ENCODE measurements around the gene KRT76.

KRT76 gene

DNA sequence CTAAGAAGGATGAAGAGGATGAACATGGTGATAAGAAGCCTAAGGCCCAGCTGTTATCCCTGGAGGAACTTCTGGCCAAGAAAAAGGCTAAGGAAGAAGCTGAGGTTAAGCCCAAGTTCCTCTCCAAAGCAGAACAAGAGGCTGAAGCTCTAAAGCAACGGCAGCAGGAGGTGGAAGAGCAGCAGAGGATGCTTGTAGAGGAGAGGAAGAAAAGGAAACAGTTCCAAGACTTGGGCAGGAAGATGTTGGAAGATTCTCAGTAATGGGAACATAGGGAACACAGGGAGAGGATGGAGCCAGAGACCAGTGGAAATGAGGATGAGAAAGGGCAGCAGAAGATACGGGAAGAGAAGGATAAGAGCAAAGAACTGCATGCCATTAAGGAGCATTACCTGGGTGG, 46.4 kb downstream of the KRT76 start:
- no peak for DNase-seq (ENCODE audit: low read depth in 2 of 2)

DNA sequence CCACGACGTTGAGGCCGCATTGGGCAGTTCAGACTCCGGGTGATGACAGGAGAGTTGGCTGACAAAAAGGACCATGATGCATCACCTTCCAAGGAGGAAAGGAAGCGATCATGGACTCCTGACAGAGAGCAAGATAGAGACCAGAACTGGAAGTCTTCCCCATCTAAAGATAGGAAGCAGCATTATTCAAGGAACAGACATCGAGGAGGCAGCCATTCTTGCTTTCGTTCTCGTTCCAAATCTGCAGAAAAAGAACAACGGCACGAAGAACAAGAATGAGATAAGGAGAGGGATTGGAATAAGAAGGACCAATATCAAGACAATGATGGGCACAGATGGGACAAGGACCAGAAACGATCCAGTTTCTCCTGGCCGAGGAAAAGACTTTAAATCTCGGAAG, 46.8 kb downstream of the KRT76 start:
- DNase-seq (ENCODE audit: low read depth in 2 of 2) = no peak

DNA sequence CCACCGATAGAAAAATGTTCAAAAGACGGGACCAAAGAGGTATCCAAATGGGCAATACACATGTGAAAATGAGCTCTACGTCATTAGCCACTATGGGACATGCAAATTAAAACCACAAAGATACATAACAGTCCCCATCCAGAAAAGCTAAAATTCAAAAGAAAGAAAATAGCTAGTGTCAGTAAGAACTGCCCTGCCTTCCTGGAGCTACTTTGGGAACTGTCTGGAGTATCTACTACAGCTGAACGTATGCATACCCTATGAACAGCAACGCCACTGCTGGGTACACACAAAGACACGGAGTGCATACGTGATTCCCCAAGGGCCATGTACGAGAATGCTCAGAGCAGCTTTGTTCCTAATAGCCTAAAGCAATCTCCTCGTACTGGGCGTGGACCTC, 48.0 kb downstream of the KRT76 start:
- no peak for DNase-seq (ENCODE audit: low read depth in 2 of 2)

DNA sequence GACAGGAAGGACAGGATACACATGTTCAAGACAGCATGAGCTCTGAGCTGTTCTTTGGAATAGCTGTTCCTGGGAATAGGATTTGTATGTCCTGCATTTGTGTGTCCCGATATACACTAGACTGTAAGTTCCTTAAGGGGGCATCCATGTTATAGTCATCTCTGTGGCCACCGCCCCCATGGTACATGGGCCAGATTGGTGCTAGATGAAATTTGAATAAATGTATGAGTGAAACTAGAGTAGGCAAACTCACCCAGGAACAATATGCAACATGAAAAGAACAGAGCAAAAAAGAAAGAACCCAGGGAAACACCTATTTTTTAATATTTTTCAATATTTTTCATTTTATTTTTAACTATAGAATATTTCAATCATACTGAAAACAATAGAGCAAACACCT, 48.8 kb downstream of the KRT76 start:
- no peak for DNase-seq (ENCODE audit: low read depth in 2 of 2)

DNA sequence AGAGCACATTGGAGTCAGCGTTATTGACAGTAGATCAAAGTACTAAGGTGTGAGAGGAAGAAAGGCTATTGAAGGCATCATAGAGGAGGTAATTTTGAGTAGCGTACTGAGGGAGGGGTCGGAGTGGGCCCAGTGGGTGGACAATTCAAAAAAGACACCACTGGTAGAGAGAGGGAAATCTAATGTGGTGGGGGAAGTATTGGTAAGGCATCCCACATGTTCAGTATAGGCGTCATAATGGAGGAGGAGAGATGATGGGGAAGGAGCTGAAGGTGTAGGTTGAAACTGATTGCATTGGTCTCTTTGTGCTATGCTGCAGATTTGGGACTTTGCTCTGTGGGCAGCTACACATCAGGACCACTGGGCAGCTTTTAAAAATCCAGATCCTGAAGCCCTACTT, 50.1 kb downstream of the KRT76 start:
- no peak for DNase-seq (ENCODE audit: low read depth in 2 of 2)

DNA sequence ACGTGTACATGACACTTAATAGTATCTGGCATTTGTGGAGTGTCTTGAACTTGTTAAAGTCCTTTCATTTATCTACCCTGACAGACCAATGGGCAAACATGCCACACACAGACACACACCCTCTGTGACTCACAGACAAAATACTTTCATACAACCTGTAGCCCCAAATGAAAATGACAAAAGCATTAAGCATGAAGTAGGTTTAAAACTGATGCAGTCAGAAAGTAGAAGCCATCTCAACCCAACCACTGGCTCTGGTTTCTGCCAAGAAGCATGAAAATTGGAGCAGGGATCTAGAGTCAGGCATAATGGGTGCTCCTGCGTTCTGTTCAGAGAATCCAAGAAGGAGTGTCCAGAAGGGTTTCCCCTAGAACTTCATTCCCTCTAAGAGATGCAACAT, 50.7 kb downstream of the KRT76 start:
- DNase-seq (ENCODE audit: low read depth in 2 of 2) = no peak

DNA sequence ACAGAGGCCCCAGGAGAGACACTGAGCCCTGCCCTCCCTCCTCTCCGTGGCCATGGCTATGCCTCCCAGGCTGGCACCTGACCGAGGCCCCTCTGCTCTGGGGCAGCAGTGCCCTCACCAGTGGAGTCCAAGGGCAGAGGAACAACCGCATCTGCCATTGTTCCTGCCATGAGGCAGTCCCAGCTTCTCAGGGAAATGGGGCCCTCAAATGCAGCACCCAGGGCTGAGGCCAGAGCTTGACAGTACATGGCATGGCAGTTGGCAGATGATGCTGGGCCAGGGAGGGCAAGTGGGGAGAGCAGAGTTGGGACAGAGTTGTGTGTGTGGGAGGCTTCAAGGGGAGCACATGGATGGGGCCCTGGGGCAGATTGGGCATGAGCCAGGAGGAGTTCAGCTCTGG, 52.8 kb downstream of the KRT76 start:
- no peak for DNase-seq (ENCODE audit: low read depth in 2 of 2)

DNA sequence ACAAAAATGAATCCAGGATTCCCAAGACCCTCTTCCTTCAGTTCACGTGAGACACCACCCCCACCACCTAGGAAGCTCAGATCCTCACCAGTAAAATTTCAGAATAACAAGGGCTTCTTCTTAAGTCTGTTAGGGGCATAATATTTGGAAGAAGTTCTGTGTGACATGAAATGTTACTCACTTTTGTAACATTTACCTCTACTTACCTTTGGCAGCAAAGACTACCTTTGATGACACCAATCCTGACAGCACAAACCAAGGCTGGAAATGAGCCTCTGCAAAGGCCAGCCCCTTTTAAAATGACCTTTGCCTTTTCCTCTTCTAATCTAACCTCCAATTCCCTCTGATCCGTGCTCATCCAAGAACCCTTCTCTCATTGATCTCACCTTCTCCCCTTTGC, 54.5 kb downstream of the KRT76 start:
- DNase-seq (ENCODE audit: low read depth in 2 of 2) = no peak

DNA sequence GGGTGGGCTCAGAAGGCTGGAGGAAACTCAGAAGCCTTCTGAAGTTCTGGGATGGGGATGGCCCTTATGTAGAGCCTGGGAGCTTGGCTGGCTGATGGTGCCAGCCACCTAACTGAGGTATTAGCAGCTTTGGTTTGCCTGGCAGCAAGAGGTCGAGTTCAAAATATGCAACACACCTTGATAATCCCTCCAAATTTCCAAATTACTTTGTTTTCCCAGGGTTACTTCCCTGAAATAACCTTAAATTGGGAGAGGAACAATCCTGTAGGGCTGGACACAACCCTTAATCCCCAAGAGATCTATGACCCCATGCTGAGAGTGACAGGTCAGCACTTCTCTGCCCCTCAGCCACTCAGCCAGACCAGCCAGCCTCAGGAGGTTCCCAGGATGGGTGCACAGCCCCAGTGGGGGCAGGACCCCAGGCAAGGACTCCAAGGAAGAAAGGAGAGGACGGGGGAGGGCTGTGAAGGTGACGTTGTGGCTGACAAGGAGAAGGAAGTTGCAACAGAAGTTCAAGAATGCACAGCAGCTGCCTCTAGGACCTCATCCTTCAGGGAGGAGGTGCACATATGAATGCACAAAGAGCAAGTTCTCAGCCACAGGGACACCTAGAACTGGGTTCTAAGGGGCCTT, 55.2 kb downstream of the KRT76 start:
- DNase-seq (ENCODE audit: low read depth in 2 of 2) = no peak

DNA sequence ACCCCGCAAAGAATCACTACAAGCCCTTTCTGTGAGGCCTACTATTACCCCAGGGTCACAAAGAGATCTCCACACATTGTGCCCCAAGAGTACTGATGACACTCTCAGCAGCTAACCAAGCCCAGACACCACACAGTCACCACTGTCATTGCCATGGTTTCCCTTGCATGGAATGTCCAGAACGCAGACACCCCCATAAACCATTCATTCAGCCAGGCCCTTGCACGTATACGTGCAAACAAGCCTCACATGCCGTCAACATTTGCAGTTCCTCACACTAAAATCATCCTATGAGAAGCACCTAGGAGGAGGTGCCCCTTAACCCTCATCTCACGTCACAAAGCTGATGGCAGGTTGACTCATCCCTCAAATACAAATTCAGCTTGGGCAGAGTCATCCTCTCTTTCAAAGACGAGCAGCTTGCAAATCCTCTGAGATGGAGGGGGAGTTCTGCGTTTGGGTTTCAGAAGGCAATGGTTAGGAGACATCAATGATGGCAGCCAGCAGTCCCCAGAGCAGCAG, 56.7 kb downstream of the KRT76 start:
- no peak for DNase-seq (ENCODE audit: low read depth in 2 of 2)

Data from activated CD4-positive, alpha-beta T cell treated with anti-CD3 and anti-CD28 coated beads for 24 hours (primary cell).